Body of pancreas (tissue), 4 donors: Measurements from ENCODE around the gene DARS1.

Experiments
- CTCF ChIP-seq, 7 experiments: fragments of 450-650 bp in 4 of 7; fragments of 200-600 bp in 3 of 7; sonication (generic) in 3 of 7; IDR thresholded peaks; one replicate each; pipeline ENCODE4 v1.5.1; 2016 to 2019; ENCODE audit warnings: antibody characterized with exemption in 7 of 7
- POLR2A ChIP-seq, 3 donors: fragments of 450-650 bp; IDR thresholded peaks; one replicate each; pipeline ENCODE4 v1.6.1; 2016; ENCODE audit warnings: antibody characterized with exemption in 3 of 3, mild to moderate bottlenecking in 2 of 3

- TF ChIP-seq CTCF (IDR thresholded peaks at IDR 0.05) (no peak), POLR2A (IDR thresholded peaks at IDR 0.05) (no peak)
Observed at GRCh38 chr2:136030406-136030805, 45.0 kb upstream of the DARS1 start.
